OCI-LY7 (cell line): ENCODE measurements around the gene EXOC4.

ENCODE experiments used
- CTCF ChIP-seq: fragments of 200-600 bp; sonication (generic); conservative IDR thresholded peaks from 2 replicates; pipeline ENCODE4 v1.5.1; 2014; ENCODE audit warnings: mild to moderate bottlenecking, antibody characterized with exemption, low read length, moderate library complexity, mixed read lengths
- EZH2phosphoT487 ChIP-seq: fragments of 200-600 bp; sonication (generic); IDR thresholded peaks from 2 replicates; pipeline ENCODE4 v1.6.1; 2018; ENCODE audit warnings: low read depth, borderline replicate concordance, mild to moderate bottlenecking, mixed run types, antibody characterized with exemption, low read length, moderate library complexity, mixed read lengths

DNA sequence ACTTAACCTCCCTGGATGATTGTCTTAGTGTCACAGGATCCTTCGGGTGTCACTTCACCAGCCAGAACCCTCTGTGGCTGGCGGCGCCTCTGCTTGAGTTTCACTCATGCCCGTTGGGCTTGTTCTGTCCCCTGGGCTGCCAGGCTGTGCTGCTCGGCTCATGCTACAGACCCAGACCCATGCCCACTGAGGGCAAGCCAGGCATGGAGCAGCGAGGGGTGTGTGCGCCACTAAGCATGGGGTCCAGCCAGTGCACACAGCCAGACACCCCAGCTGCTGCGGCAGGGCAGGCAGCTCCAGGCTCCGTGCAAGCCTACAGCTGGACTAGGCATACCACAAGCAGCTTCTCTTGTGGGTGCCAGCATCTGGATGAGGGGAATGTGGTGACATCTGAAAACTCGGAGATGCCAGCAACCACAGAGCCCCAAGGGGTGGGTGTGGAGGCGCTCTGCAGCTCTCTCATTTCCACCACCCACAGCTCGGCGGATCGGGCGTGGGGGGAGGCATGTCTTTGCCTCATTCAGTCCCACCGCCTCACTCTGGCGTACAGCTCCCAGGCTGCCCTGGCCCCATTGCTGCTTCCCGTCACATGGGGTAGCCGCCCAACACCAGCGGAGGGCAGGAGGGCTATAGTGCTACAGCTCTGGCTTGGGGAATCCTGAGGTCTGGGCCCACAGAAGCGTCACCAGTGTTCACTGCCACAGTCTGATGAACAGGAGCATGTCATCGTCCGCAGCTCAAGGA lies 604.7 kb downstream of the EXOC4 start:
- no peak for TF ChIP-seq CTCF
- no peak for TF ChIP-seq EZH2phosphoT487
